ENCODE measurements around the gene IL4I1.

DNA sequence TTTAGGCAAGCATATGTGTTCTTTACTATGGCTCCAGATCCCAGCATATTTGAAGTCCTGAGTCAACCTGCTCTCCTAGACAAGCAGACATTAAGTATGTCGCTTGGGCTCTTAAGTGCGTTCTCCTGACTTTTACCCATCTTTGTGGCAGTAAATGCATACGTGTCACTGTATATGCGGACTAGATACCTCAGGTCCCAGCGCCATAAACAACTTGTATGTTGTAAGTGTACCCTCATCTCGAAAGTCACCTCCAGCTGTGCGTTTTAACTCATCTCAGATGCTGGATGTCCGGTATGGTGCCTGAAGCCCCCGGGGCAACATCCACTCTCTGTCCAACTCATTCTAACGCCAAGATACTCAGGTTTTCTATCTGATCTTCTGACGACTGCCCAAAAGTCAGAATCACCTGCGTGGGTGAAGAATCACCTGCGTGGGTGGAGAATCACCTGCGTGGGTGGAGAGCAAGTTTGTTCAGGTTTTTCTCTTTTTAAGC, 44.0 kb downstream of the IL4I1 start:
- TF ChIP-seq, protein P1, sequence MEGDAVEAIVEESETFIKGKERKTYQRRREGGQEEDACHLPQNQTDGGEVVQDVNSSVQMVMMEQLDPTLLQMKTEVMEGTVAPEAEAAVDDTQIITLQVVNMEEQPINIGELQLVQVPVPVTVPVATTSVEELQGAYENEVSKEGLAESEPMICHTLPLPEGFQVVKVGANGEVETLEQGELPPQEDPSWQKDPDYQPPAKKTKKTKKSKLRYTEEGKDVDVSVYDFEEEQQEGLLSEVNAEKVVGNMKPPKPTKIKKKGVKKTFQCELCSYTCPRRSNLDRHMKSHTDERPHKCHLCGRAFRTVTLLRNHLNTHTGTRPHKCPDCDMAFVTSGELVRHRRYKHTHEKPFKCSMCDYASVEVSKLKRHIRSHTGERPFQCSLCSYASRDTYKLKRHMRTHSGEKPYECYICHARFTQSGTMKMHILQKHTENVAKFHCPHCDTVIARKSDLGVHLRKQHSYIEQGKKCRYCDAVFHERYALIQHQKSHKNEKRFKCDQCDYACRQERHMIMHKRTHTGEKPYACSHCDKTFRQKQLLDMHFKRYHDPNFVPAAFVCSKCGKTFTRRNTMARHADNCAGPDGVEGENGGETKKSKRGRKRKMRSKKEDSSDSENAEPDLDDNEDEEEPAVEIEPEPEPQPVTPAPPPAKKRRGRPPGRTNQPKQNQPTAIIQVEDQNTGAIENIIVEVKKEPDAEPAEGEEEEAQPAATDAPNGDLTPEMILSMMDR (IDR thresholded peaks at IDR 0.05): no peak
- no peak for TF ChIP-seq REST (IDR thresholded peaks at IDR 0.05; ENCODE audit: insufficient read depth in 1 of 2, low read depth in 2 of 2, low read length in 1 of 2)

Data from Panc1 (cell line).